Type B pancreatic cell (in vitro differentiated cells): ENCODE results near the gene FAM209A. TPM values are rescaled to one million over a fixed set of nuclear protein-coding genes. Genes with fewer than 3 reads are reported as not detected.

Experiments used
- DNase-seq: peaks from one replicate; pipeline ENCODE4 v3.0.0; 2021; ENCODE audit warnings: mixed read lengths; ENCODE audit not compliant: unreplicated experiment; ENCODE audit errors: extremely low spot score
- H3K27ac Mint-ChIP-seq: 2 replicates; pipeline ENCODE4 v1.8.0; 2021; ENCODE audit warnings: mild to moderate bottlenecking, mixed read lengths
- H3K27me3 Mint-ChIP-seq: 2 replicates; pipeline ENCODE4 v1.8.0; 2021; ENCODE audit warnings: mixed read lengths
- H3K36me3 Mint-ChIP-seq: 2 replicates; pipeline ENCODE4 v1.8.0; 2021; ENCODE audit warnings: mixed read lengths
- H3K4me1 Mint-ChIP-seq: one replicate; pipeline ENCODE4 v1.8.0; 2021; ENCODE audit warnings: mixed read lengths; ENCODE audit not compliant: unreplicated experiment
- H3K4me3 Mint-ChIP-seq: 2 replicates; pipeline ENCODE4 v1.8.0; 2021; ENCODE audit warnings: mild to moderate bottlenecking, mixed read lengths
- H3K9me3 Mint-ChIP-seq: 2 replicates; pipeline ENCODE4 v1.8.0; 2021; ENCODE audit warnings: mixed read lengths
- total RNA-seq: library from RNA; stranded (reverse); gene quantifications from 2 replicates; pipeline ENCODE4 v1.2.1, GENCODE V29; 2021; ENCODE audit warnings: low replicate concordance
- TF ChIP-seq, protein P1 (sequence below): fragments of 200-600 bp; sonication (generic); conservative IDR thresholded peaks from 2 replicates; pipeline ENCODE4 v1.5.0; 2021; ENCODE audit warnings: antibody characterized with exemption, mild to moderate bottlenecking

FAM209A gene
- total RNA-seq, 1 donor from 2014 or later = 0.46 TPM

DNA sequence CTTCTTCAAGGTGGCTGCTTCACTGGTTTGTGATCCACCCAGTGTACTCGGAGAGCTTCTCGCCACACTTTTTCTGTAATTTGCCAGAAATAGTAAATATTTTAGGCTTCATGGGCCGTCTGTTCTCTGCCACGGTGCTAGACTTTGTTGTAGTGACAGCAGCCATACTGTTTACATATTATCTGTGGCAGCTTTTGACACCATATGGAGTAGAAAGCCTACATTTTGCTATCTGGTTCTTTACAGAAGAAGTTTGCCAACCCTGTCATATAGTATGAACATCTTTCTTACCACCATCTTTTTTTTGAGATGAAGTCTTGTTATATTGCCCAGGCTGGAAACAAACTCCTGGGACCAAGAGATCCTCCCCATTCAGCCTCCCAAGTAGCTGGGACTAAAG lies 41.0 kb downstream of the FAM209A start:
- no peaks in the 10 kb centered on the region for H3K27me3 Mint-ChIP-seq
- H3K36me3 Mint-ChIP-seq = no peaks in the 10 kb centered on the region
- H3K27ac Mint-ChIP-seq = peak overlapping the region; percentile 96
- TF ChIP-seq, protein P1, sequence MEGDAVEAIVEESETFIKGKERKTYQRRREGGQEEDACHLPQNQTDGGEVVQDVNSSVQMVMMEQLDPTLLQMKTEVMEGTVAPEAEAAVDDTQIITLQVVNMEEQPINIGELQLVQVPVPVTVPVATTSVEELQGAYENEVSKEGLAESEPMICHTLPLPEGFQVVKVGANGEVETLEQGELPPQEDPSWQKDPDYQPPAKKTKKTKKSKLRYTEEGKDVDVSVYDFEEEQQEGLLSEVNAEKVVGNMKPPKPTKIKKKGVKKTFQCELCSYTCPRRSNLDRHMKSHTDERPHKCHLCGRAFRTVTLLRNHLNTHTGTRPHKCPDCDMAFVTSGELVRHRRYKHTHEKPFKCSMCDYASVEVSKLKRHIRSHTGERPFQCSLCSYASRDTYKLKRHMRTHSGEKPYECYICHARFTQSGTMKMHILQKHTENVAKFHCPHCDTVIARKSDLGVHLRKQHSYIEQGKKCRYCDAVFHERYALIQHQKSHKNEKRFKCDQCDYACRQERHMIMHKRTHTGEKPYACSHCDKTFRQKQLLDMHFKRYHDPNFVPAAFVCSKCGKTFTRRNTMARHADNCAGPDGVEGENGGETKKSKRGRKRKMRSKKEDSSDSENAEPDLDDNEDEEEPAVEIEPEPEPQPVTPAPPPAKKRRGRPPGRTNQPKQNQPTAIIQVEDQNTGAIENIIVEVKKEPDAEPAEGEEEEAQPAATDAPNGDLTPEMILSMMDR = no peak
- H3K4me1 Mint-ChIP-seq = peaks cover 11% of the 10 kb centered on the region
- H3K4me3 Mint-ChIP-seq = no peak overlapping the region
- H3K9me3 Mint-ChIP-seq = no peaks in the 10 kb centered on the region
- DNase-seq = no peak

DNA sequence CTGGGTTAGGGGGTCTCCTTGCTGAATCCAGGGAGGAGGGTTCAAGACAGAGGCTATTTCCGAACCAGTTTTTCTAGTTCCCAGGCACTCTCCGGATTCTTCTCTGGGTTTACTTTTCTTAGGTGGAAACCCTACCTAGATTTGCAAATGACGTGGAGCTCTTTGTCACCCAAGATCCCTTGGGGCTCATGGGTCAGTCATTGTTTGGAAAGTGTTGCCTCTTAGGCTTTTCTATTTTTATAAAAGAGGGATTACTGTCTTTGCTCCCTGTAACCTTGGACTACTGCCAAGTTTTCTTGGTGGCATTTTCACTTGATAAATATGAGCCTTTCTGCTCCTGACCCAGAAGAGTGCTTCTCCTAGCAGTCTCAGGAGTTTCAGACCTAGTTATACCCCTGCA lies 42.1 kb downstream of the FAM209A start:
- TF ChIP-seq, protein P1 = no peak
- peak overlapping the region; percentile 59 for H3K4me3 Mint-ChIP-seq

DNA sequence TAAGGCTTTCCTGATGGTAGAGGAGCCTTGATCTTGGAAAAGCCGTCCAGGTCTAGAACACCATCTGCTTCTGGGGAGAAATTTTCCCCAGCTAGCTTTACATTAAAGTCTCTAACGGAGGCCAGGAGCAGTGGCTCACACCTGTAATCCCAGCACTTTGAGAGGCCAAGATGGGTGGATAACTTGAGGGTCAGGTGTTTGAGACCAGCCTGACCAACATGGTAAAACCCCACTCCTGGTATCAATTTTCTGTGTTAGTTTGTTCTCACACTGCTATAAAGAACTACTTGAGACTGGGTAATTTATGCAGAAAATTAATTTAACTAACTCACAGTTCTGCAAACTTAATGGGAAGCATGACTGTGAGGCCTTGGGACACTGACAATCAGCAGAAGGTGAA lies 46.3 kb downstream of the FAM209A start:
- TF ChIP-seq, protein P1 = no peak
- H3K4me1 Mint-ChIP-seq = peaks cover 11% of the 10 kb centered on the region

More for the DNA sequence above, 42.1 kb downstream of the FAM209A start:
- H3K36me3 Mint-ChIP-seq = no peaks in the 10 kb centered on the region
- no peaks in the 10 kb centered on the region for H3K27me3 Mint-ChIP-seq
- peaks cover 1% of the 10 kb centered on the region for H3K9me3 Mint-ChIP-seq
- DNase-seq = no peak
- peak overlapping the region; percentile 96 for H3K27ac Mint-ChIP-seq
- H3K4me1 Mint-ChIP-seq = peaks cover 11% of the 10 kb centered on the region

DNA sequence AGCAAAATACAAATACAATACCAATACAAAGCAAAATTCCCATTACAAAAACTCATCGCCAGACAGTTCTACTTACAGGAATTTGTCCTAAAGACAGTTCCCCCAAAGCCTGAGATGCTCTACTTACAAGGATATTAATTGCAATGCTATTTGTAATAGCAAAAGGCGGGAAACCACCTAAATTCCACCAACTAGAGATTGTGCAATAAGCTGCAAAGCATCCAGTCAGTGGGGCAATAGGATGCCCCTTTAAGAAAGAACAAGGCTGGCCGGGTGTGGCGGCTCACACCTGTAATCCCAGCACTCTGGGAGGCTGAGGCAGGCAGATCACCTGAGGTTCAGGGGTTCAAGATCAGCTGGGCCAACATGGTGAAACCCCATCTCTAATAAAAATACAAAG lies 47.6 kb downstream of the FAM209A start:
- Mint-ChIP-seq H3K27ac (no peak overlapping the region), H3K4me1 (no peaks in the 10 kb centered on the region), H3K36me3 (no peaks in the 10 kb centered on the region), H3K27me3 (peaks cover 6% of the 10 kb centered on the region), H3K4me3 (no peak overlapping the region), H3K9me3 (peaks cover 5% of the 10 kb centered on the region)
- DNase-seq = no peak
- TF ChIP-seq, protein P1 = no peak

More for the DNA sequence above, 46.3 kb downstream of the FAM209A start:
- H3K27ac Mint-ChIP-seq = no peak overlapping the region
- no peak for DNase-seq
- no peaks in the 10 kb centered on the region for H3K36me3 Mint-ChIP-seq
- H3K9me3 Mint-ChIP-seq = peaks cover 5% of the 10 kb centered on the region
- H3K4me3 Mint-ChIP-seq = no peak overlapping the region
- peaks cover 6% of the 10 kb centered on the region for H3K27me3 Mint-ChIP-seq

DNA sequence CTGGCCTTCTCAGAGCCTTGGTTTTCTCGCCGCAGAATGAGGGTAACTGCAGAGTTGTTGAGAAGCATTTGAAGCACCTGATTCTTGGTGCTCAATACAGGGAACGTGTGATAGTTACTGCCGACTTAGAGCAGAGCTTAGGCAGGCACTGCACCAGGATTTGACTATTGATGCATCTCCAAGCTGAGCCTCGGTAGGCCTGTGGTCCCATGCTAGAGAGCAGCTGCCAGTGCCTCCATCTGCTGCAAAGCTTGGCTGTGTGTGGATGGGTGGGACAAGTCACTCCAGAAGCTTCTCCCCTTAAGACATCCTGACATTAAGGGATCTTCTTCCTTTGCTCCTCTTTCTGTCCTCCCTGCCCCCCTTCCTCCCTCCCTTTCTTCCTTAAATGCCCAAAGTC lies 49.4 kb downstream of the FAM209A start:
- no peaks in the 10 kb centered on the region for H3K4me1 Mint-ChIP-seq
- TF ChIP-seq, protein P1 = no peak
- no peak overlapping the region for H3K27ac Mint-ChIP-seq
- H3K27me3 Mint-ChIP-seq = peaks cover 6% of the 10 kb centered on the region
- no peak for DNase-seq
- no peaks in the 10 kb centered on the region for H3K36me3 Mint-ChIP-seq
- peaks cover 5% of the 10 kb centered on the region for H3K9me3 Mint-ChIP-seq
- no peak overlapping the region for H3K4me3 Mint-ChIP-seq
